DND-41 (cell line): ENCODE data around the gene PITPNC1.
"Not testable (repeated sequence)": the region's sequence is repeated elsewhere in the genome, so short reads cannot be mapped to it uniquely, and the experiment has no call there.

Experiments used
- ATAC-seq: fragments of 200-7000 bp; cut with Tn5 transposase; 3 replicates; pipeline ENCODE4 v1.9.1; 2021; ENCODE audit warnings: low read depth; ENCODE audit not compliant: insufficient read depth
- DNase-seq: peaks from one replicate; pipeline ENCODE4 v3.0.0-alpha.2; 2020
- H2AFZ ChIP-seq: 2 replicates; pipeline ENCODE4 v1.6.0; 2012; ENCODE audit warnings: low read depth, low read length
- H3K27ac ChIP-seq: 2 replicates; pipeline ENCODE4 v1.5.1; 2012; ENCODE audit warnings: low read length, inconsistent platforms
- H3K27me3 ChIP-seq: fragments of 200-600 bp; sonication (generic); 2 replicates; pipeline ENCODE4 v1.6.0; 2012; ENCODE audit warnings: low read length, mild to moderate bottlenecking, inconsistent platforms; ENCODE audit not compliant: insufficient read depth, poor library complexity
- H3K36me3 ChIP-seq: 2 replicates; pipeline ENCODE4 v1.5.1; 2012; ENCODE audit warnings: low read length, inconsistent platforms; ENCODE audit not compliant: insufficient read depth
- H3K4me1 ChIP-seq: 2 replicates; pipeline ENCODE4 v1.5.1; 2012; ENCODE audit warnings: mild to moderate bottlenecking, low read length; ENCODE audit not compliant: insufficient read depth
- H3K4me2 ChIP-seq: 2 replicates; pipeline ENCODE4 v1.6.0; 2012; ENCODE audit warnings: mild to moderate bottlenecking, moderate library complexity, low read length, inconsistent platforms; ENCODE audit not compliant: insufficient read depth
- H3K4me3 ChIP-seq, 2 experiments: fragments of 200-600 bp in 1 of 2; shearing (Covaris generic) in 1 of 2; 2 replicates each; pipeline ENCODE4 v1.5.1; 2012 to 2016; ENCODE audit warnings: inconsistent platforms in 2 of 2, low read length in 2 of 2, mild to moderate bottlenecking in 2 of 2, low read depth in 1 of 2, moderate library complexity in 1 of 2
- H3K79me2 ChIP-seq: 2 replicates; pipeline ENCODE4 v1.6.0; 2012; ENCODE audit warnings: low read length, inconsistent platforms; ENCODE audit not compliant: insufficient read depth
- H3K9ac ChIP-seq: 2 replicates; pipeline ENCODE4 v1.6.0; 2012; ENCODE audit warnings: low read depth, mild to moderate bottlenecking, inconsistent platforms, low read length, moderate library complexity
- H3K9me3 ChIP-seq: 2 replicates; pipeline ENCODE4 v1.5.1; 2012; ENCODE audit warnings: low read length, moderate library complexity, mild to moderate bottlenecking, inconsistent platforms; ENCODE audit not compliant: insufficient read depth, severe bottlenecking
- H4K20me1 ChIP-seq: 2 replicates; pipeline ENCODE4 v1.6.0; 2012; ENCODE audit warnings: low read length; ENCODE audit not compliant: insufficient read depth
- CTCF ChIP-seq: IDR thresholded peaks from 2 replicates; pipeline ENCODE4 v1.5.1; 2012; ENCODE audit warnings: borderline replicate concordance, low read length, moderate library complexity, mild to moderate bottlenecking; ENCODE audit not compliant: poor library complexity, severe bottlenecking; ENCODE audit errors: extremely low read depth
- EZH2 ChIP-seq: IDR thresholded peaks from 3 replicates; pipeline ENCODE4 v1.6.1; 2012; ENCODE audit warnings: borderline replicate concordance, low read depth, mild to moderate bottlenecking, moderate library complexity, low read length, inconsistent platforms; ENCODE audit not compliant: severe bottlenecking

The PITPNC1 gene

GRCh38 chr17:67629971-67630320 lies 252.9 kb downstream of the PITPNC1 start:
- Histone ChIP-seq H3K36me3 (0 out of 2 replicates have a peak, but pooled peaks cover 4% of the 10 kb centered on the region), H2AFZ (no peak overlapping the region), H3K9me3 (no peaks in the 10 kb centered on the region), H3K4me1 (no peaks in the 10 kb centered on the region), H3K4me2 (no peak overlapping the region), H3K79me2 (no peaks in the 10 kb centered on the region), H4K20me1 (no peaks in the 10 kb centered on the region), H3K27ac (no peak overlapping the region), H3K9ac (no peak overlapping the region), H3K4me3 (no peak overlapping the region), H3K27me3 (no peaks in the 10 kb centered on the region)
- TF ChIP-seq EZH2 (no peak), CTCF (peak; percentile 47)
- no peak for DNase-seq
- ATAC-seq, result no peak

- H3K9me3 ChIP-seq, H3K4me2 ChIP-seq, H4K20me1 ChIP-seq, H3K36me3 ChIP-seq, ATAC-seq, H3K9ac ChIP-seq, H3K27ac ChIP-seq, H3K79me2 ChIP-seq, H2AFZ ChIP-seq, H3K27me3 ChIP-seq, DNase-seq, H3K4me3 ChIP-seq, H3K4me1 ChIP-seq: not testable (repeated sequence)
Observed at GRCh38 chr17:67630836-67631235, 253.8 kb downstream of the PITPNC1 start.

- no peak for ATAC-seq
- Histone ChIP-seq H4K20me1 (no peaks in the 10 kb centered on the region), H3K4me1 (no peaks in the 10 kb centered on the region), H3K36me3 (0 out of 2 replicates have a peak, but pooled peaks cover 4% of the 10 kb centered on the region), H3K79me2 (no peaks in the 10 kb centered on the region), H3K27ac (no peak overlapping the region), H3K4me2 (no peak overlapping the region), H3K9me3 (no peaks in the 10 kb centered on the region), H3K9ac (no peak overlapping the region), H2AFZ (no peak overlapping the region), H3K27me3 (no peaks in the 10 kb centered on the region), H3K4me3 (no peak overlapping the region)
- no peak for DNase-seq
- TF ChIP-seq EZH2 (no peak), CTCF (no peak)
Observed at GRCh38 chr17:67632141-67632540, 255.1 kb downstream of the PITPNC1 start.

GRCh38 chr17:67633751-67634211 lies 256.7 kb downstream of the PITPNC1 start:
- H3K79me2 ChIP-seq, result no peaks in the 10 kb centered on the region
- H3K4me3 ChIP-seq, result no peak overlapping the region
- no peaks in the 10 kb centered on the region for H3K9me3 ChIP-seq
- no peaks in the 10 kb centered on the region for H4K20me1 ChIP-seq
- DNase-seq (no peak), ATAC-seq (no peak)
- H3K27me3 ChIP-seq, result no peaks in the 10 kb centered on the region
- H3K36me3 ChIP-seq, result 0 out of 2 replicates have a peak, but pooled peaks cover 4% of the 10 kb centered on the region
- TF ChIP-seq CTCF (no peak), EZH2 (no peak)
- no peak overlapping the region for H3K27ac ChIP-seq
- H3K4me1 ChIP-seq, result no peaks in the 10 kb centered on the region
- H2AFZ ChIP-seq, result no peak overlapping the region
- H3K9ac ChIP-seq, result no peak overlapping the region
- no peak overlapping the region for H3K4me2 ChIP-seq
